Measurements from ENCODE around the gene ZNF532.

Gene ZNF532

DNA sequence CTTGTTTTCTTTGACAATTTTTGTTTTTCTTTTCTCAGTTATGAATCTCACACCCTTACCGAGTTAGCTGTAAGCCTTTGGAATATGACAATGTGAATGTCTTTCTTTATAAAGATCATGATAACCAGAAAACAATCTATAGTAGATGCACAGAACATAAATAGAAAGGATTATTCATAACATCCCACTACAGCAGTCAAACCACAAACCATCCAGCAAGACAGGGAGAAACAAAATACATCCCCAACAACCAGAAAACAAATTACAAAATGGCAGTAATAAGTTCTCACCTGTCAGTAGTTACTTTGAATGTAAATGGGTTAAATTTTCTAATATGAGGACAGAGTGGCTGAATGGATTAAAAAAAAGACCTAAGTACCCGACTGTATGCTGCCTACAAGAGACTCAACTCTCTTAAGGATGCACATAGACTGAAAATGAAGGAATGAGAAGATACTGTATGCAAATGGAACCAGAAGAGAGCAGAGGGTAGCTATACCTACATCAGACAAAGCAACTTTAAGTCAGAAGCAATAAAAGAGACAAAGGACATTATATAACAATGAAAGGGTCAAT is 124.6 kb downstream of the ZNF532 start:
- DNase-seq, result no peak

DNA sequence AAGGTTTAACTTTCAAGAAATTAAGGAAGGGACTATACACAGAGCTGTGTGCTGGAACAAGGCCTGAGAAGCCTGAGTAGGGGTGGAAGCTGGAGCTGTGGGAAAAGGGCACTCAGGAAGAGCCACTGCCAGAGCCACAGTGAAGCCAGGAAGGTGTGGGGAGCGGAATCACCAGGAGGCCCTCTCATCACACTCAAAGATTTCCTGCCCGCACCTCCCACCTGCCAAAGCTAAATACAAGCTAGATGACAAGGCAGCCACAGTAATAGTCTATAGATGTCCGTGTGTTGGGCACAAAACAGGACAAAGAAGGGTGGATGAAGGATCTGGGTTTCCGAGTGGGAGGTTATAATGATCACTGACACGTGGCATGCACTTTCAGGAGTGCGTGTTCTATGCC is 126.0 kb downstream of the ZNF532 start:
- DNase-seq, result no peak

DNA sequence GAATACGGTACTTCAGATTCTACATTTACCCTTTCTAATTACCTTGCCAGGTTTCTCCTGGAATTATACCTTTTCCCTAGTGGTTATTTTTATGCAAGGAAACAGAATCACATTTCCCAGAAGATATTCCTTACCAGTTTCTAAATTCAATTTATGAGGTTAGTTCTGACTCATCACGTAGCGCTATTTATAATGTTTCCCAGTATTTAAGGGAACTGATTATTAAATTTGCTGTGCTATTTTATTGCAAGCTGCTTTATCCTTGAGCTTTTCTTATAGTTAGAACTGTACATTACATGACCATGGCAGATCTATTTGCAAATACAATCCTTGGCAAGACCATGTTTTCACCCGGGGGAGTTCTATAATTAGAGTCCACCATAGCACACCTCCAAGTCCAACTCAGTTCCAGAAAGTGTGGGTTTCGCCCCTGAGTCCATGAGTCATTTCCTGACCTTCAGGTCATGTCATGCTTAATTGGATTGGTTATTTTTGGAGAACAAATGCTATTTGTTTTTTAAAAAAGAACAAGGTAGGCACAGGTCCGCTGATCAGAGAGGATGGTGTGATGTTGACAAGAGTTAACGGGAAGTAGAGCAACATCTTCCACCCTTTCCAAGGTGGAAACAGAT is 126.6 kb downstream of the ZNF532 start:
- DNase-seq, result no peak

DNA sequence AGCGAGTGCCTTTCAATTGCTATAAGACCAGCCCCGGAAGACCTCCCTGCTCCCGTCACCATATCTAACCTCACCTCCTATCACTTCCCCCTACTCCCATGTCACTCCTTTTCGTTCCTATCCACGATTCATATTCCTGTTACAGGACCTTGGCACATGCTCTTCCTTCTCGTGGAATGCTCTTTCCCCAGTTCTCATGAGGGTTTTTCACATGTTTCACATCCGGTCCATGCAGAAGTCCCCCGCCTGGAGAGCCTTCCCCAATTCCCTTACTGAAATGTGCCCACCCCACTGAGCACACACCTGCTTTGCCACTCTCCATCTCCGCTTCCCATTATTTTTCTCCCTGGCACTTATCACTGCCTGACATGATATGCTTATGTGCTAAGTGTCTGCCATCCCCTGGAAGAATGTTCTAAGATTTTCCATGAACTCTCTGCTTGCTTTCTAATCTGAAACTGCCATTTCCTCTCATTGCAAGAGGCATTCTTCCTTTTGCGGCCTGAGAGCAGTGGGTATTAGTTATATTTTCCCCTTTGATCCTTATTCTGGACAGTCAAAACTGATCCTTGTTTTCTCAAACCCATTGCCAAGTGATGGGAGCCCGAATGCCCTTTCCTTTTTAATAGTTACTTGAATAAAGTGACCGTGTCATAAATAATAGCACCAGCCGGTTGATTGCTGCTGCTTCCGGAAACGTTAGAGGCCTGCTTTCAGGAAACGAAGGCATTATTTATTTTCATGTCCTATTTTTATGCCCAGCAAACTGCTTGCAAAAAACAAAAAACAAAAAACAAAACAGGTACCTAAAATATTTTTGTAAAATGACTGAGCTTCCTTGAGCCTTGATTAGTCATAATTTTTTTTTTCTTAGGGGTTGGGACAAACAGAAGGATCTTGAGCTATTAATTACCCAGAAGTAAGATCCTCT is 127.9 kb downstream of the ZNF532 start:
- no peak for DNase-seq

DNA sequence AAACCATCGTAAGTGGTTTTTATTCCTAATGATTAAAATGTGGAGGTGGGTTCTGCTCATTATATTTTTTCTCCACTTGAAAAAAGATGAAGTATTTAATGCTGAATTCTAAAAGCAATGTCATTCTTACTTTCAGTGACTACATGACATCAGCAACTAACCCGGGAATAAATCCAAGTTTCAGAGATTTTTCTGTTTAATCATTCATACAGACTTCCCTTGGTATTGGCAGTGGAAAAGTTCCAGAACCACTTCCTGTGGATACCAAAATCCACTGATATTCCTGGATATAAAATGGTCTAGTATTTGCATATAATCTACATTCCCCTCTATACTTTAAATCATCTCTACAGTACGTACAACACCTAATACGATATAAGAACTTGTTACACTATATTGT is 128.6 kb downstream of the ZNF532 start:
- no peak for DNase-seq

DNA sequence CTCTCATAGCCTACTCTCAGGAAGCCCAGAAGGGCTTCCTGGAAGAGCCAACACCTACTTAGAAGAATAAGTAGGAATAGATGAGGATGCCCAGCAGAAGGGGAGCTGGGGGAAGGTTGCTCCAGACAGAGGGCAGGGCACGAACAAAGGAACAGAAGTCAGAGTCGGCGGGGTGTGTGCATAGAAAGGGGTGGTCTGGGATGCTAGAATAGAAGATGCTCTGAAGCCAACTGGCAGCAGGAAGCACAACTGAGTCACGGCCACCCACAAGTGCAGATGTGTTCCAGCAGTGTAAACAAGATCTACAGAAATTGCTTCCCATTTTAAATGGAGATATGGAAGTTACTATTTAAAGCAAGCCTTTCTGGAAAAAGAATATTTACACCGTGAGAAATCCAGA is 131.0 kb downstream of the ZNF532 start:
- no peak for DNase-seq

DNA sequence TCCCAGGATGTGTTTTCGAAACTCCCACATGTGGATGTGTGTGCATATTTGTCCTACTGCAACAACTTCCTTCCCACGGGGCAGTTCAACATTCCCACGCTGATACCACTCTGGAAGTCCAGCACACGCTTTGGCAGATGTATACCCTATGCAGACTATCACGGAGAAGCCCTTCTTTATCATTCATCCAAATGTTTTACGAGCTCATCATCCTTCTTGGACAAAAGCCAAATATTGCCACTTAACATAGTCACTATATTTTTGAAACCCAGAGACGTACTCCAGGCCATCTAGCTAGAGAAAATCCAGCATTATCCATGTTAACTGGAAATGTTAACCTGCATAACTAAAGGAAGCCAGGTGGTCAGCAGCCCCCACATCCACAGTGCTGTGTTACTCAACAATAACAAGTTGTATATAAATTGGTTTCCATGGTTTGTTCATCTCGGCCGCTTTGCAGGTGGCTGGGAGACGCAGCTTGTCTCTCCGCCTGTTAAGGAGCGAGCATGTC is 131.5 kb downstream of the ZNF532 start:
- DNase-seq, result no peak

DNA sequence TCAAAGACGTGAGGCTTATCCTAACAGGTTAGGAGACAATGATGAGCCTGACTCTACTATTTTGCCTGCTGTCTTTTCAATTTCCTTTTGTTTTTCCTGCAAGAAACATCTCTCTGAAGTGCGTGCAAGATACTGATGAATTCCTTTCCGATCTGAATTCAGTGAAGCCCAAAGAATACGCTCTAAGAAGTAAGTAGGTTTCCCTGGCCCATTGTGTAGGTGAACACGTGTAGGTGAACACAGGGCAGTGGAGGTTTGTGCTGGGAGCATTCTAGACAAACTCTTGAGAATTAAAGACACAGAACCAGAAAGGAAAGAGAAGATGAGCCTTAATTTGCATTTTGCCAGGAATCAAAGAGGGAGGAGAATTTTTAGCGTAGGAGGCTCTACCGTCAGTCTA is 132.0 kb downstream of the ZNF532 start:
- no peak for DNase-seq

DNA sequence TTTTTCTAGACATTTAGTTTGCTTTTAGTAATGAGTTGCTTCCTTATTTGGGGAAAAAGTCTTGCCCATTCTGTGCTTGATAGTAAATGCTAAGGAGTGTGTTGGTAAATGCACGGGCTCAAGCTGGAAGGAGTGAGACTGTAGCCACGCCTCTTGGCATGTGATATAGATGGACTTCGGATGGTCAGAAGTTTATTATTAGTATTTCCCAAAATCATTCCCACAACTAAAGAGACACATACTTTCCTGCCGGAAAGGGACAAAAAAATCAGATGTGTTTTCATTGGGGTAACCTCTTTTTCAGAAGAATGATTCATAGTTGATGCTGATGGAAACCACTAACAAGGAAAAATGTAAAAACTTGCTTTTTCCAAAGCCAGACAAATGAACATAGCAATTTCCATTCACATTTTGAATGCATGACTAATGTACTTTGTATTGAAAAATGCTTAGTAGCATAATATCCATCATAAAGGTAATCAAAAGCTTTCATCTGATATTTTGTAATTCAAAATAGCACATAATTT is 133.2 kb downstream of the ZNF532 start:
- DNase-seq, result no peak

DNA sequence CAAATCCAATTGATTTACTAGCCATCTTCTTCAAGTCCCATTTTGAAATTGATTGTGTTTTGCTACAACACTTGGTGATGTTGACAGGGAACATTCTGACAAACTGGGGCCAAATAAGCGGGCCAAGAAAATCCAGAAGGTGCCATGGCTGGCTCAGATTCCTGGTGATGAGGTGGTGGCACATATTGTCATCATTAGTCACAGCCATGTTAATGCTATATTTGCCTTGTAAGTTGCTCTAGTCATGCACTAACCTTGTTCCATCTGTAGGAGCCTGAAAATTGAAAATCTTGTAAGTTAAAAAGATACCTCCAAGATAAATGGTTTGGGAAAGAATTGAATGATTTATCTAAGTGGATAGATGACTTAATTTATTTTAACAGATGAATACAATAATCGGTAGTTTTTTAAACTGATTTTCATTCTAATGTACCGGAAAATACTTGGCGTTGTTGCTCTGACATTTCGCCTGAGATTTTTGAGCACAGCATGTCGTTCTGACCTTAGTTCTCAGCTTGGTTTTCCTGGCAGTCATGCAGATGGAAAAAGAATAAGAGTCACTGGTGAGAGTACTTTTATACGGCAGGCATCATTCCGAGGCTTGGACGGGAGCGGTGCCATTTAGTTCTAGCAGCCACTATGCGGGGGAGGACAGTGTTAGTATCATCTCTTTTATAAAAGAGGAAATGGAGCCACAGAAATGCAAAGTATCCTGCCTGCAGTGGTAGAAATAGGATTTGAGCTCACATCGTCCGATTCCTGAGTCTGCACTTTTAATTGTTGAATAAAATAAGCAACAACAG is 133.9 kb downstream of the ZNF532 start:
- DNase-seq, result no peak

DNA sequence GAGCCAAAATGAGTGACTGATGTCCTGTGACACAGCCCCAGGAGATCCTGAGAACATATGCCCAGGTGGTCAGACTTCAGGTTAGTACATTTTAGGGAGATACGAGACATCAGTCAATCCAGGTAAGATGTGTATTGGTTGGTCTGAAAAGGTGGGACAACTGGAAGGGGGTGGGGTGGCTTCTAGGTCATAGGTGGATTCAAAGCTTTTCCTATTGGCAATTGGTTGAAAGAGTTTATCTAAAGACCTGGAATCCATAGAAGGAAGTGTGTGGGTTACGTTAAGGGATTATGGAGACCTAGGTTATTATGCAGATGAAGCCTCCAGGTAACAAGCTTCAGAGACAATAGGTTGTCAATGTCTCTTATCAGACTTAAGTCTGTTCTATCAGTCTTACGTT is 136.5 kb downstream of the ZNF532 start:
- DNase-seq, result no peak

DNA sequence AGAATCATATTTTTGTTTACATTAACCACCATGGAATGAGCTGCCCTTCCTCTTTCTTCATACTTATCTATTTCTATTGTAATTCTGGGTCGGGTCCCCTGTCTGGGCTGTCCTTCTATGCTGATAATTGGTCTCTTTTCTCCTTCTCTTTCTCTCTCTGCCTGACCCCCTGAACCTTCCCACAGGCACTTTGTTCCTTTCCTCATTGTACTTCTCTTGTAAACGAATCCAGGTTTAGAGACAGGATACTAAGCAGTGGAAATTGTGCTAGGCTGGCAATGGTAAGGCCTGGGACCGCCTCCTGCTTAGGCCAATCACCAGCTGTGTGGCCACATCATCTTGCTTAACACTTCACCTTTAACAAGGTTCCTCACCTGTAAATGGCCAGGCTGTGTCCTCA is 137.0 kb downstream of the ZNF532 start:
- no peak for DNase-seq

DNA sequence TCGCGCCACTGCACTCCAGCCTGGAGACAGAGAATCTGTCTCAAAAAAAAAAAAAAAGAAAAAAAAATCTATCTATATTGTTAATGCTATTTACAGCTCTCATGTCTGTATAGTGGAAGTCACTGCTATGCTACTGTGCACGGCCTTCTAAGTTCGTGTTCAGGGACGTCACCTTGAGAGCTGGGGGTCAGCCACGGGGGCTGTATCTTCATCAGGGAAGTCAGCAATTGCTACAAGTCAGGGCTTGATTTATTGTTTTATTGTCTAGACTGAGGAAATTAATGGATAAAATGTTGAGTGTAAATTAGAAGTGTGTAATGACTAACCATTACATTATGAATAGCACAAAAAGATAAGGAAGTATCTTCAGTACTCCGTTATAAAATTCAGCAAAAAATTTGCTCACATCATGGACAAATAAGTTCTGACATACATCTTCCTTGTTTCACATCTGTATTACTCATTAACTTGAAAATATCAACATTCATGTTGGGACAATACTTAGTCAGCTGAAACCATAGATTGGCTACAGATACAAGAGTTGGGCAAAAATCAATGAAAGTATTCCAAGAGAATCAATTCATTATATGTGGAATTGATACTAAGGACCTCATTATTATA is 138.4 kb downstream of the ZNF532 start:
- no peak for DNase-seq

DNA sequence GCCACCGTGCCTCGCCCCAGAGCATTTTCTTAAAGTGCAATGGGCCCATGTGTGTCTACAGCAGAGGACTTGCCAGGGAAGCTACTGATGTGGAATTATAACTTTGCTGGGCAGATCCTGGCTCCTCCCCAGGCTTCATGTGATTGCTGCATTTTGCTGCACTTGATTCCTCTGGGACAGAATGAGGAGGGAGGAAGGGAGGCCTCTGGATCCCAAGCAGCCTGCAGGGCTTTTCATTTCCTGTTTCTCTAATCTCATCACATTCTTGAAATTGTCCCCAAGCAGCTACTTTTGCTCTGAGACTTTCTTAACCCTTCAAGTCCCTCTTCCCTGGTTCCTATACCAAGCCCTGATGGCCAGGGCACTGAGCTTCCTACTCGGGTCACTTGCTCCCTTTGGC is 140.6 kb downstream of the ZNF532 start:
- DNase-seq, result no peak

DNA sequence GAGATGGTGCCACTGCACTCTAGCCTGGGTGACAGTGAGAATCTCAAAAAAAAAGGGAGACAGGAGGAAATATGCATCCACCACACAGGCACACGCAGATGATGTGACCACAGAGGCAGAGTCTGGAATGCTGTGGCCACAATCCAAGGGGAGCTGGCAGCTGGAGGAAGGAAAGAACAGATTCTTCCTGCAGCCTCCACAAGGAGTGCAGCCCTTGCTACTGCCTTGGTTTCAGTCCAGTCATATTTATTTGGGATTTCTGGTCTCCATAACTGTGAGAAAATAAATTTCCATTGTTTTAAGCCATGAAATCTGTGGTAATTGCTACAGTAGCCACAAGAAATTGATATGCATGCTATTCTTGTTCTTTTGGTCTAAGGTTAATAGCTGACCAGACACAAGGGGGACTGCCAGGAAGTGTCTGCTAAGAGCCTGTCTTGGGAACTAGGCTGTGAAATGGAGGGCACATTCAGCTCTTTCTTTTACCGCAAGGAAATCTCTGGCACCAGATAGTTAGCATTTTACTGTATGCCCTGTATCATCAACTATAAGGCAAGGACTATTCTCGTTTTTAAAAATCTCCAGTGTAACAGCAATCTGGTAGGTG is 141.9 kb downstream of the ZNF532 start:
- DNase-seq, result no peak

DNA sequence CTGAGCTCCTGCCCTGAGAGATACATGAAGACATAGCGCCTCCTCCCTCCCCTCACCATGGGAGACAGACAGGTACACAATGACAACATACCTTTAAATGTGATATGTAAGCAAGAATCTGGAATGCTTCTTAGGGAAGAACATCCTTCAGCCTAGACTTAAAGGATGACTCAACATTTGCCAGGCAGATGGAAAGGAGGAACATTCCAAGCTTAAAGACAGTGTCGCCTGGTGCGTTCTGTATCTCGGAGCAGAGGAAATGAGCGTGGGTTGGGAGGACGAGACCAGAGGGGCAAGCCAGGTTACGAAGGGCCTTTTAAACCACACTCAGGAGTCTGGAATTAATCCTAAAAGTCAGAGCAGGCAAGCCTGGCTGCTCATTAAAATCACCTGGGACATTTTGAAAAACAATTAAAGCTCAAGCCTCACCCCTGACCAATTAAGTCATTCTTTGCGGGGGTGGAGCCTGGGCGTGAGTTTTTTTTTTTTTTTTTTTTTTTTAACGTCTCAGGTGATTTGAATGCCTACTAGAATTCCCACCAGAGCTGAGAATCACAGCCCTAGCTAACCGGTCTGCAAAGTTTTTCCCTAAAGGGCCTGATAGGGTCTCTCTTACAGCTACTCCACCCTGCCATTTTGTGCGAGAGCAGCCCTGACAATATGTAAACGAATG is 143.8 kb downstream of the ZNF532 start:
- DNase-seq, result no peak

DNA sequence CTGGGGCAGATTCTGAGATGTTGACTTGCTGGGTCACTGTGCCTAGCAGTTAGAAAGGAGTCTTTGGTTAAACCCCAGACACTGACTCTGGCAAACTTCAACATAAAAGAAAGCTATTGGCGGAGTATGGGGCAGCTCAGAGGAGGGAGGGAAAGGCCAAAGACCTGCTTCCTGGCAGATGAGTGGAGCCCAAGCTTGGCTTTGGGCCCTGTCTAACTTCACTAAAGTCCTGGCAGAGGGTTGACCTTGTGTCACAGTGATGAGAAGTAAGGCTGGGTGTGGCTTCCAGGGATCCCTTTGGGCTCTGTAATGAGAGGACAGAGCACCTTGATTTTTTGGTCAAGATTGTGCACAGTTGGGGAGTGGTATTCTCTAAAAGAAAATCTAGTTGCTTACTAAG is 145.2 kb downstream of the ZNF532 start:
- no peak for DNase-seq

DNA sequence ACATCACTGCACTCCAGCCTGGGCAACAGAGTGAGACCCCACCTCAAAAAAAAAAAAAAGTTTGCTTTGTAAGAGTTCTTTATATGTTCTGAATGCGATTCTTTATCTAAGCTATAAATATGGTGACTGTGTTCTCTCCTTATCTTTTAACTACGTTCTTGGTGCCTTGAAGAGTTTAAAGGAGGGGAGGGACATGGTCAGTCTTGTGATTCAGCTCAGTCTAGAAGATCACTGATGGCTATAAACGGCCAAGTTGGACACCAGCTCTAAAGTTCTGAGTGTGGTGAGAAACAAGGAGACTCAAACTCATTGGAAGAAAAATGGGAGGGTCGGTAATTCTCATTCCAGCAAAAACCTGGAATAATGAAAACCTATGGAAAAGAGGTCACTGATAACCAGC is 146.6 kb downstream of the ZNF532 start:
- DNase-seq, result no peak

DNA sequence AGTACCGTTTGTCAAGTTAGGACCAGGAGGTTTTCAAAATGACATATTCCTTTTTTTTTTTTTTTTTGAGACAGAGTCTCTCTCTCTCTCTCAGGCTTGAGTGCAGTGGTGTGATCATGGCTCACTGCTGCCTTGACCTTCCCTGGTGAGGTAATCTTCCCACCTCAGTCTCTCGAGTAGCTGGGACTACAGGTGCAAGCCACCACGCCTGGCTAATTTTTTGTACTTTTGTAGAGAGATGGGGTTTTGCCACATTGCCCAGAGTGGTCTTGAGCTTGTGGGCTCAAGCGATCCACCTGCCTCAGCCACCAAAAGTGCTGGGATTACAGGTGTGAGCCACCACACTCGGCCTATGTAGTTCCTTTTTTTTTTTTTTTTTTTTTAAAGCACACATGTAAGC is 147.1 kb downstream of the ZNF532 start:
- no peak for DNase-seq

DNA sequence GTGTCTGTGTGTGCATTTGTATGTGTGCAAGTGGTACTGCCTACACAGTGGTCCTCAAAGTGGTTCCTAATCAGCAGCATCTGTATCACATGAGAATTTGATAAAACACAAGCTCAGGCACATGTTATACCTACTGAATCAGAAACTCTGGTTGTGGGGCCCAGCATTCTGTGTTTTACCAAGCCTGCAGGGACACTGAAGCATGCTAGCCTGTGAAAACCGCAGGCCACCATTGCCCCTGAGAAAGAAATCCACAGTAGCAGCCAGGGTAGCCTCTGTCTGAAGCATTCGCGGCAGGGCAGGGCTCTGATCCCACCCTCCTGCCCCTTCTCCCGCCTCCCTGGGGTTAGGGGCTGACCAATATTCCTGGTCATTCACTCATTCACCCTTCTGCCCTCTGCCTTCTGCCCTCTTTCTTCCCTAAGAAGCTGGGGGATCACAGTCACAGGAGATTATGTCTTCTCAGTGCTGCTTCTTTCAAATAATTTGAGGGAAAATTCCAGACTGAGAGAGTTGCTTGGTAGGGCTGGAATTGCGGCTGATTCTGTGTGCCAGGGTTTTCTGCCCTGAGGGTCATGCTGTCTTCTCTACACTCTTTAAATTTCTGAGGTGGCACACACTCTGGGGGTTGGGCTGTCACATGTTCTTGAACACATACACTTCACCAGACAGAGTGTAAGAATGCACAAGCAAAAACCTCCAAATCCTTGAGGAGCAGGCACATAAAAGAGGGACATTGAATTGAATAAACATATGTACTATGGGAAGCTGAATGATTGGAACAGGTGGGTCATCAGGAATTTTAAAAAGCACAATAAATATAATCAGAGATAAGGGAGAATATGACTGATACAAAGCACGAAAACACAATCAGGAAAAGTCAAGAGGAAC is 148.4 kb downstream of the ZNF532 start:
- DNase-seq, result no peak

Measured in CD4-positive, alpha-beta T cell treated with Interleukin-4 for 1 hour (primary cell).